ENCODE measurements around the gene S100Z. TPM values are rescaled to one million over a fixed set of nuclear protein-coding genes. Genes with fewer than 3 reads are reported as not detected.
"Not testable (repeated sequence)": the region's sequence is repeated elsewhere in the genome, so short reads cannot be mapped to it uniquely, and the experiment has no call there.

S100Z gene
- total RNA-seq, 4 donors from 2014 or later = 0.53 TPM; not detected in 3

- no peak for DNase-seq
- no peaks in the 10 kb centered on the region for H3K36me3 ChIP-seq
- WGBS, 2 donors = 69 to 72% methylated on average over 9 to 10 of the region's 10 CpGs
- intact Hi-C loops (cut with DNase I) = no loop called here
- H3K4me1 ChIP-seq = no peaks in the 10 kb centered on the region
- H3K4me3 ChIP-seq = no peak overlapping the region
- peaks cover 0 to 10% (median 0%) of the 10 kb centered on the region in 4 donors for H3K27me3 ChIP-seq
- TF ChIP-seq POLR2A (IDR thresholded peaks at IDR 0.05) = no peak
- TF ChIP-seq, protein P1, sequence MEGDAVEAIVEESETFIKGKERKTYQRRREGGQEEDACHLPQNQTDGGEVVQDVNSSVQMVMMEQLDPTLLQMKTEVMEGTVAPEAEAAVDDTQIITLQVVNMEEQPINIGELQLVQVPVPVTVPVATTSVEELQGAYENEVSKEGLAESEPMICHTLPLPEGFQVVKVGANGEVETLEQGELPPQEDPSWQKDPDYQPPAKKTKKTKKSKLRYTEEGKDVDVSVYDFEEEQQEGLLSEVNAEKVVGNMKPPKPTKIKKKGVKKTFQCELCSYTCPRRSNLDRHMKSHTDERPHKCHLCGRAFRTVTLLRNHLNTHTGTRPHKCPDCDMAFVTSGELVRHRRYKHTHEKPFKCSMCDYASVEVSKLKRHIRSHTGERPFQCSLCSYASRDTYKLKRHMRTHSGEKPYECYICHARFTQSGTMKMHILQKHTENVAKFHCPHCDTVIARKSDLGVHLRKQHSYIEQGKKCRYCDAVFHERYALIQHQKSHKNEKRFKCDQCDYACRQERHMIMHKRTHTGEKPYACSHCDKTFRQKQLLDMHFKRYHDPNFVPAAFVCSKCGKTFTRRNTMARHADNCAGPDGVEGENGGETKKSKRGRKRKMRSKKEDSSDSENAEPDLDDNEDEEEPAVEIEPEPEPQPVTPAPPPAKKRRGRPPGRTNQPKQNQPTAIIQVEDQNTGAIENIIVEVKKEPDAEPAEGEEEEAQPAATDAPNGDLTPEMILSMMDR (IDR thresholded peaks at IDR 0.05) = no peak
- H3K9me3 ChIP-seq = no peaks in the 10 kb centered on the region
- no peak overlapping the region for H3K27ac ChIP-seq
Measured at GRCh38 chr5:76888733-76889300, 39.0 kb downstream of the S100Z start.

- H3K9me3 ChIP-seq = peaks cover 0 to 7% (median 0%) of the 10 kb centered on the region in 3 donors
- no peak overlapping the region for H3K27ac ChIP-seq
- H3K36me3 ChIP-seq = no peaks in the 10 kb centered on the region
- intact Hi-C loops (cut with DNase I) = no loop called here
- H3K4me3 ChIP-seq = no peak overlapping the region
- DNase-seq = no peak
- WGBS, 2 donors = 57 to 68% methylated on average over 2 of the region's 2 CpGs
- peaks cover 0 to 10% (median 0%) of the 10 kb centered on the region in 4 donors for H3K27me3 ChIP-seq
- H3K4me1 ChIP-seq = no peaks in the 10 kb centered on the region
- TF ChIP-seq, protein P1 (IDR thresholded peaks at IDR 0.05) = no peak
- no peak for TF ChIP-seq POLR2A (IDR thresholded peaks at IDR 0.05)
Measured at GRCh38 chr5:76893294-76893693, 43.5 kb downstream of the S100Z start.

DNA sequence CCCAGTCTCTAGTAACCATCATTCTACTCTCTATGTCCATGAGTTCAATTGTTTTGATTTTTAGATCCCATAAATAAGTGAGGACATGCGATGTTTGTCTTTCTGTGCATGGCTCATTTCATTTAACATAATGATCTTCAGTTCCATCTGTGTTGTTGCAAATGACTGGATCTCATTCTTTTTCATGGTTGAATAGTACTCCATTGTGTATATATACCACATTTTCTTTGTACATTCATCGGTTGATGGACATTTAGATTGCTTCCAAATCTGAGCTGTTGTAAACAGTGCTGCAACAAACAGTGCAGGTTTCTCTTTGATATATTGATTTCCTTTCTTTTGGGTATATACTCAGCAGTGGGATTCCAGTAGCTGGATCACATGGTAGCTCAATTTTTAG lies 46.4 kb downstream of the S100Z start:
- intact Hi-C loops (cut with DNase I) = no loop called here
- TF ChIP-seq POLR2A (IDR thresholded peaks at IDR 0.05) = no peak
- TF ChIP-seq, protein P1 (IDR thresholded peaks at IDR 0.05) = no peak
- H3K36me3 ChIP-seq = no peaks in the 10 kb centered on the region
- H3K4me1 ChIP-seq = no peaks in the 10 kb centered on the region
- no peak overlapping the region for H3K27ac ChIP-seq
- H3K9me3 ChIP-seq = peaks cover 0 to 21% (median 6%) of the 10 kb centered on the region in 3 donors
- DNase-seq = no peak
- 87 to 97% methylated on average over 2 of the region's 2 CpGs for WGBS, 2 donors
- peaks cover 0 to 10% (median 0%) of the 10 kb centered on the region in 4 donors for H3K27me3 ChIP-seq
- H3K4me3 ChIP-seq = no peak overlapping the region

DNA sequence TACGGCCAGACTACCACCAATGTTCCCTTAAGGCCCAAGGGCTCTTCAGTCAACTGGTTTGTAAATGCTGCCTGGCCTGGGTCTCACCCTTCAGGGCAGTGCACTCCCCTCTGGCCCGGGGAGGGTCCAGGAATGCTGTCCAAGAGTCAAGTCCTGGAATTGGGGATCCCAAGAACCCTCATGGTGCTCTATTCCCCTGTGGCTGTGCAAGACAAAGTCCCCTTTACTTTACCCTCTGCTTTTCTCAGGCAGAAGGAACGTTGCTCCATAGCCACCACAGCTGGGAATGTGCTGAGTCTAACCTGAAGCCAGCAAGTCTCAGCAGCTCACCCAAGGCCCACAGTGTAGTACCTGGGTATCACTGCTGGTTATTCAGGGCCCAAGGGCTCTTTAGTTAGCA lies 51.7 kb downstream of the S100Z start:
- Histone ChIP-seq H3K4me3 (no peak overlapping the region), H3K27me3 (no peaks in the 10 kb centered on the region), H3K36me3 (no peaks in the 10 kb centered on the region), H3K9me3 (peaks cover 0 to 32% (median 9%) of the 10 kb centered on the region in 3 donors), H3K27ac (no peak overlapping the region), H3K4me1 (no peaks in the 10 kb centered on the region)
- DNase-seq = no peak
- TF ChIP-seq, protein P1 (IDR thresholded peaks at IDR 0.05) = no peak
- TF ChIP-seq POLR2A (IDR thresholded peaks at IDR 0.05) = no peak
- intact Hi-C loops (cut with DNase I) = no loop called here
- WGBS, 2 donors = 56 to 75% methylated on average over 1 to 3 of the region's 3 CpGs

- DNase-seq = no peak
- H3K36me3 ChIP-seq = no peaks in the 10 kb centered on the region
- no peaks in the 10 kb centered on the region for H3K4me1 ChIP-seq
- WGBS, 2 donors = 67 to 91% methylated on average over 2 to 7 of the region's 7 CpGs
- TF ChIP-seq, protein P1 (IDR thresholded peaks at IDR 0.05) = no peak
- no peak for TF ChIP-seq POLR2A (IDR thresholded peaks at IDR 0.05)
- no peaks in the 10 kb centered on the region for H3K9me3 ChIP-seq
- H3K27me3 ChIP-seq = no peaks in the 10 kb centered on the region
- intact Hi-C loops (cut with DNase I) = no loop called here
- no peak overlapping the region for H3K27ac ChIP-seq
- H3K4me3 ChIP-seq = no peak overlapping the region
Measured at GRCh38 chr5:76908166-76908565, 58.4 kb downstream of the S100Z start.

- H3K4me3 ChIP-seq; intact Hi-C loops (cut with DNase I); DNase-seq; H3K4me1 ChIP-seq; H3K27me3 ChIP-seq; H3K36me3 ChIP-seq; H3K27ac ChIP-seq; H3K9me3 ChIP-seq: not testable (repeated sequence)
- 73 to 83% methylated on average over 6 to 9 of the region's 9 CpGs for WGBS, 2 donors
Measured at GRCh38 chr5:76910344-76910933, 60.6 kb downstream of the S100Z start.

DNA sequence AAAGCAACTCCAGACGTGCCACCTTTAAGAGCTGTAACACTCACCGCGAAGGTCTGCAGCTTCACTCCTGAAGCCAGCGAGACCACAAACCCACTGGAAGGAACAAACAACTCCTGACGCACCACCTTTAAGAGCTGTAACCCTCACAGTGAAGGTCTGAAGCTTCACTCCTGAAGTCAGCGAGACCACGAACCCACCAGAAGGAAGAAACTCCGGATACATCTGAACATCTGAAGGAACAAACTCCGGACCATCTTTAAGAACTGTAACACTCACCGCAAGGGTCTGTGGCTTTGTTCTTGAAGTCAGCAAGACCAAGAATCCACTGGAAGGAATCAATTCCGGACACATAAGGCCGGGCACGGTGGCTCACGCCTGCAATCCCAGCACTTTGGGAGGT lies 64.9 kb downstream of the S100Z start:
- H3K4me3 ChIP-seq; H3K9me3 ChIP-seq; intact Hi-C loops (cut with DNase I); H3K27me3 ChIP-seq; H3K27ac ChIP-seq; H3K36me3 ChIP-seq; DNase-seq; H3K4me1 ChIP-seq: not testable (repeated sequence)
- WGBS, 2 donors = 82 to 95% methylated on average over 7 to 9 of the region's 14 CpGs
